ENCODE data around the gene SLC12A3. TPM values are rescaled to one million over a fixed set of nuclear protein-coding genes. Genes with fewer than 3 reads are reported as not detected.

SLC12A3 gene
- total RNA-seq, 4 donors from 2014 or later, result not detected

- TF ChIP-seq POLR2A (IDR thresholded peaks at IDR 0.05) (no peak), CTCF (IDR thresholded peaks at IDR 0.05) (no peak), EP300 (IDR thresholded peaks at IDR 0.05) (no peak)
- 66 to 71% methylated on average over 9 to 11 of the region's 11 CpGs for WGBS, 2 donors
These were observed 26.7 kb downstream of the SLC12A3 start for GRCh38 chr16:56891685-56892084.

GRCh38 chr16:56892705-56893104, 27.7 kb downstream of the SLC12A3 start:
- Histone ChIP-seq H3K27ac (no peak overlapping the region), H3K4me1 (no peaks in the 10 kb centered on the region), H3K4me3 (no peak overlapping the region), H3K9me3 (no peaks in the 10 kb centered on the region), H3K36me3 (no peaks in the 10 kb centered on the region), H3K27me3 (no peaks in the 10 kb centered on the region)
- 84 to 86% methylated on average over 10 to 12 of the region's 14 CpGs for WGBS, 2 donors
- TF ChIP-seq CTCF (IDR thresholded peaks at IDR 0.05), result no peak
- no peak for TF ChIP-seq POLR2A (IDR thresholded peaks at IDR 0.05)
- no peak for TF ChIP-seq EP300 (IDR thresholded peaks at IDR 0.05)
- DNase-seq (ENCODE audit: low spot score in 2 of 2), result no peak

More at GRCh38 chr16:56891685-56892084, 26.7 kb downstream of the SLC12A3 start:
- H3K36me3 ChIP-seq, result no peaks in the 10 kb centered on the region
- H3K9me3 ChIP-seq, result no peaks in the 10 kb centered on the region
- DNase-seq (ENCODE audit: low spot score in 2 of 2), result no peak
- H3K4me3 ChIP-seq, result no peak overlapping the region
- H3K27me3 ChIP-seq, result no peaks in the 10 kb centered on the region
- H3K4me1 ChIP-seq, result no peaks in the 10 kb centered on the region
- no peak overlapping the region for H3K27ac ChIP-seq

- WGBS, 2 donors, result 89 to 93% methylated on average over 12 of the region's 12 CpGs
- H3K27ac ChIP-seq, result no peak overlapping the region
- TF ChIP-seq POLR2A (IDR thresholded peaks at IDR 0.05), result no peak
- no peak for TF ChIP-seq CTCF (IDR thresholded peaks at IDR 0.05)
- TF ChIP-seq EP300 (IDR thresholded peaks at IDR 0.05), result no peak
These were observed 29.4 kb downstream of the SLC12A3 start for GRCh38 chr16:56894331-56894917.

GRCh38 chr16:56895813-56896212, 30.8 kb downstream of the SLC12A3 start:
- TF ChIP-seq POLR2A (IDR thresholded peaks at IDR 0.05) (no peak), CTCF (IDR thresholded peaks at IDR 0.05) (no peak), EP300 (IDR thresholded peaks at IDR 0.05) (no peak)
- H3K9me3 ChIP-seq, result no peaks in the 10 kb centered on the region
- no peaks in the 10 kb centered on the region for H3K4me1 ChIP-seq
- no peaks in the 10 kb centered on the region for H3K27me3 ChIP-seq
- no peaks in the 10 kb centered on the region for H3K36me3 ChIP-seq
- H3K4me3 ChIP-seq, result no peak overlapping the region
- H3K27ac ChIP-seq, result no peak overlapping the region
- 75 to 85% methylated on average over 4 of the region's 4 CpGs for WGBS, 2 donors
- DNase-seq (ENCODE audit: low spot score in 2 of 2), result no peak

More at GRCh38 chr16:56894331-56894917, 29.4 kb downstream of the SLC12A3 start:
- H3K36me3 ChIP-seq, result no peaks in the 10 kb centered on the region
- H3K27me3 ChIP-seq, result no peaks in the 10 kb centered on the region
- no peak overlapping the region for H3K4me3 ChIP-seq
- no peaks in the 10 kb centered on the region for H3K4me1 ChIP-seq
- no peaks in the 10 kb centered on the region for H3K9me3 ChIP-seq
- no peak for DNase-seq (ENCODE audit: low spot score in 2 of 2)

- H3K27ac ChIP-seq, result no peak overlapping the region
- H3K36me3 ChIP-seq, result no peaks in the 10 kb centered on the region
- TF ChIP-seq EP300 (IDR thresholded peaks at IDR 0.05), result no peak
- TF ChIP-seq CTCF (IDR thresholded peaks at IDR 0.05), result no peak
- no peak for TF ChIP-seq POLR2A (IDR thresholded peaks at IDR 0.05)
- H3K9me3 ChIP-seq, result no peaks in the 10 kb centered on the region
- H3K4me1 ChIP-seq, result no peaks in the 10 kb centered on the region
- H3K27me3 ChIP-seq, result no peaks in the 10 kb centered on the region
- DNase-seq (ENCODE audit: low spot score in 2 of 2), result no peak
- H3K4me3 ChIP-seq, result no peak overlapping the region
- 75 to 79% methylated on average over 3 of the region's 3 CpGs for WGBS, 2 donors
These were observed 31.2 kb downstream of the SLC12A3 start for GRCh38 chr16:56896244-56896643.
